NCI-H2227 (cell line): ENCODE results near the gene NCOA3.
"Not testable (repeated sequence)": the region's sequence is repeated elsewhere in the genome, so short reads cannot be mapped to it uniquely, and the experiment has no call there.

Source experiments
- DNase-seq: peaks from one replicate; lab custom pipeline; 2025; ENCODE audit not compliant: unreplicated experiment; lab: John Stamatoyannopoulos, UW

The NCOA3 gene

DNA sequence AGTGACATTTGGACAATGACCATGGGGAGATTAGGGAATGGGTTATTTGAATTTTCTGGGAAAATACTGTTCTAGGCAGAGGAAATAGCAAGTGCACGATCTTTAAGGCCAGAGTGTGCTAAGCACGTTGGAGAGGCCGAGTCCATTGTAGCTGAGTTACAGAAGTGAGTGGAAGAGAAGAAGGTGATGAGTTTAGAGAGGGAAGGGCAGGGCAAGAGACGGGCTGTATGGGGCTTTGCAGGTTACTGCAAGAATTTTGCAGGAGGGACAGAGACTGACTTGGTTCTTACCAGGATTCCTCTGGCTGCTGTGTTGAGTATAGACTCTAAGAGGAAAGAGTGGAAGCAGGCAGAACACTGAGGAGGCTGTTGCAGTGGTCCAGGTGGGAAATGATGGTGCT is 1.1 kb upstream of the NCOA3 start:
- no peak for DNase-seq

DNA sequence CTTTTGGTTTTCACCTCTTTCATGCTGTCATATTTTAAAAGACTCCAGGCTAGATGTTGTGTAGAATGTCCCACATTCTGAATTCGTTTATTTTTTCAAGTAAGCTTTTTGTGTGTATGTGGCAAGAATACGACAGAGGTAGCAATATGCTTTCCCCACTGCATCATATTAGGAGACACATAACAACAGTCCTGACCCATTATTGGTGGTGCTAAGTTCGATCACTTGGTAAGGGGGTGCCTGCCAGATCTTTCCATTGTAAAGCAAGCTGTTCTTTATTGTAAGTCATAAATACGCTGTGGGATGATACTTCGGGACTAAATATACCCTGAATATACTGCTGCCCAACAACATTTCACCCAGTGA is 588 bp upstream of the NCOA3 start:
- no peak for DNase-seq

DNA sequence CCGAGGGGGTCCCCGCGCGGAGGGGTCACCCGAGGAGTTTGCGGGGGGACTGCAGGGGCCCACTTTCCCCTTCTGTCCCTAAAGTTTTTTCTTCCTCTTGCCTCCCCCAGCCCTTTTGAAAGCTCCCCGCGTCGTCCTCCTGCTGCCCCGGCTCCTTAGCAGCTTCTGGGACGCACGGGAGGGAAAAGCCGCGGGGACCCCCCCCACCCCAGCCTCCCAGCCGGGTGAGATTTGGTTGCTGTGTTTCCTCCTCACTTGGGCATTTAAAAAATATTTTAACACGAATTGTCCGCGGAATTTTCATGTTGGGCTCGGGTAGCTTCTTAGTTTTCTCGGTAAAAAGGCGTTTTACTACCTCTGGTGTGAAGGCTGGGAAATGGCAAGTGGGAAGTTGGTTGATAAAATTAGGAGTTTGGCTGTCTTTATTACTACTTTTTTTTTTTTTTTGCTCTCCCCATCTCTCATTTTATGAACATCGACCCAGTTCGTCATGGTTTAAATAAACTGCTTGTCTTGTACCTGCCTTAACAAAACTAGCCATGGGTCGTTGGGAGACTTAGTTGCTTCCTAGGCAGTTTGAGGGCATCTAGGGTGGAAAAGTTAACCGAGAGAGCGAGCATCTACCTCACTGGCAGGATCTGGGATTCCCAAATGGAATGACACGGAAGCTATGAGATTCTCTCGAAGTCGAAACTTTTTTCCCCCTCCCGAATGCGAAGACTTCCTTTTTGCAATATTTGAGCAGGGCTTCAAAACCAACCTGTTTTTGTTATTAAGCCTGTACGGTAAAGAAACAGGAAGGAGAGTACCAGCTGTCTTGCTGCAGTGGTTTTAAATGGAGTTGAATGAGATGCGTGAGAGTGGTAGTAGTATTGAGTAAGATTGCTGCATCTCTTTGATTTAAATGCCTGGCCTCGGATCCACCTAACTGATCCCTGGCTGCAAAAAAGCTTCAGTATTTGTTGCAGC is 868 bp downstream of the NCOA3 start:
- DNase-seq = no peak

DNA sequence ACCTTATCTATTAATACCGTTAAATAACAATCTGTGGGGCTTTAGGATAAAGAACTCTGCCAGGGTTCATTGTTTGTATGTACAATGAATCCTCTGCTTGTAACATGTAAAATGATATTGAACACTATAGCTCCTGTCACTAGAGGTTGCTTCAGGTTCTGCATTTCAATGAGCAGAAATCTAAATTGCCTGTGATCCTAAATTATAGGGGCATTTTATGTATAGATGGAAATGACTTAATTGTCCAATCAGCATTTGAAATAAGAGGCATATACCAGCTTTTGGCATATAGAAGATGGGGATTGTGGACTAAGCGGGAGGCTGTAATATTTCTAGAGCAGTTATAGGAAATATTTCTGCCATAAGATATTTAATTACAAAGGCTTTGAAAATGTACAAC is 2.0 kb downstream of the NCOA3 start:
- DNase-seq = no peak

DNA sequence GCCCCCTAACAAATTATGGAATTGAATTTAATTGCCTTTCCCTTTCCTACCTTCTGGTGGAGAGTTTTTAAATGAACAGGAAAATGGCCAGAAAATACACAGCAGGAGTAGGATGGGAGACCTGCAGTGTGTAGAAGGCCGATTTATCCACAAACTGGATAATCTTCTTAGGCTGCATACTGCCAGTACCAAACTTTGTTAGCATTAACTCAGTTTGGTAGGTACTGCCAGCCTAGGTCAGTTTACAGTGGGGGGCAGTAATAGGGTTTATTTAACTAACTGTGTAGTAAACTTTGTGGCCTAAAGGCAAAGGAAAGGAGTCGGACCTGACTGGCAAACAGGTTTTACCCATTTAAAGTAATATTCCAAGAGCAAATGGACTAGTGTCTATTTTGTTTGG is 4.6 kb downstream of the NCOA3 start:
- DNase-seq = no peak

DNA sequence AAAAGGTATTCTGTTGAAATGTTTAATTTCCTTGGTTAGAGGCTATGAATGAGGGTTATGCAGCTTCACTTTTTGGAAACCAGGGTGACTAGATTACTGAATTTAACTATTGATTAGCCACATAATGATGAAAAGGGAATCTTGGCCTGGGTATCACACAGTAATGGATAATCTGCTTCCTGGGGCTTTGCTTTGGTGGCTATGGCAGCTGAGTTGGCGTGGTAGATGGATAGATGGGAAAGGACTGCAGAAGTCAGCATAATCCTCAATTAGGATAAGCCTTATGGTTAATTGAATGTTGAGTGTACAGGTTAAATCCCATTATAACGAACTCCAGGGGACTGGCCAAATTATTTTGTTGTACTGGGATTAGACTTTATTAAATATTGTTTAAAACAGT is 5.2 kb downstream of the NCOA3 start:
- DNase-seq = no peak

DNA sequence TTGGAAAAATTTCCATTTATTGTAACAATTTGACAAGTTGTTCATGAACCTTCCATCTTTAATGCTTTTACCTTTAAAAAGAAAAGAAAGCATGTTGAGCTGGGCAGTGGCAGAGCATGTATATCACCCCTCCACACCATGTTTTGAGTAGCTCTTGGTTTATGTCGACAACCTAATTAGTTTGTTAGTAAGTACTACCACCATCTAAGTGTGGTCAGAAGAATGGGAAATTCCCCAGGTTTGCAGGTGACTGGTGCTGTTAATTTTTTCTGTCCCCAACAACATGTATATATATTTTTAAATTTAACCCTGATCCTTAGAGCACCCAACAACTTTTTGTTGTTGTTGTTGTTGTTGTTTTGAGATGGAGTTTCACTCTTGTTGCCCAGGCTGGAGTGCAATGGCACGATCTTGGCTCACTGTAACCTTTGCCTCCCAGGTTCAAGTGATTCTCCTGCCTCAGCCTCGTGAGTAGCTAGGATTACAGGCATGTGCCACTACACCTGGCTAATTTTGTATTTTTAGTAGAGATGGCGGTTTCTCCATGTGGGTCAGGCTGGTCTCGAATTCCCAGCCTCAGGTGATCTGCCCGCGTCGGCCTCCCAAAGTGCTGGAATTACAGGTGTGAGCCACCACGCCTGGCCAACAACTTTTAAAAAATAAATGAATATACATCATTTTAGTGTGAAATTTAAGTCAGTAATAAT is 5.7 kb downstream of the NCOA3 start:
- DNase-seq = not testable (repeated sequence)

DNA sequence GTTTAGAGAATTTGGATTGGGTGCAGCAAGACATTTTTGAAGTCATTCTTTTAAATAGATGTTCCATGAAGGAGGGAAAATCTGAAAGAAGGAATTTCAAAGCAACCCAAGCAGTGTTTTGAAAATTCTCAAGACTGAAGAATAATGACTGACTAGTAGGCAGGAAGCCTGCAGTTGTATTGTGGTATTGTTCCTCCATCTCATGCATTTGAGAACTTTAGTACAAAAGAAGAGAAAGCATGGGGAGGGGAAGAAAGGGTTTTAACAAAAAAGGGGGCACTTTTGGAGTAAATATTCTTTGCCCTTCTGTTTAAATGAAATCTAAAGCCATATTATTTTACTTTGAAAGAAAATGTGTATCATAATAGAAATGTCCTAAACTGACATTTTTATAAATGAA is 6.6 kb downstream of the NCOA3 start:
- DNase-seq = no peak

DNA sequence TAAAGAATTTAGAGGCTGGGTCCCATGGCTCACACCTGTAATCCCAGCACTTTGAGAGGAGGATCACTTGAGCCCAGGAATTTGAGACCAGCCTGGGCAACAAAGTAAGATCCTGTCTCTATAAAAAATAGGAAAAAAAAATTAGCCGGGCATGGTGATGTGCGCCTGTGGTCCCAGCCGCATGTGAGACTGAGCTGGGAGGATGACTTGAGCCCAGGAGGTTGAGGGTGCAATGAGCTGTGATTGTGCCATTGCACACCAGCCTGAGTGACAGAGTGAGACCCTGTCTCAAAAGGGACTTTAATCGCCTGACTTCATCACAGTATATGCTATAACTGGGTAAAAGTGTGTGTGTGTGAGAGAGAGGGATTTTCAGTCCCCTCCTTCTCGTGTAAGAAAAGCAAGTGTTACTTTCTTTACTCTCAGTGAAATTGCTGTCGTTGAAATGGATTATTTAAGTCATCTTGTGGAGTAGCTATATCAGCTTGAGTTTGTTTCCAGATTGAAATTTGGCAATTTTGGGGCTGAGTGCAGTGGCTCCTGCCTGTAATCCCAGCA is 7.5 kb downstream of the NCOA3 start:
- no peak for DNase-seq

DNA sequence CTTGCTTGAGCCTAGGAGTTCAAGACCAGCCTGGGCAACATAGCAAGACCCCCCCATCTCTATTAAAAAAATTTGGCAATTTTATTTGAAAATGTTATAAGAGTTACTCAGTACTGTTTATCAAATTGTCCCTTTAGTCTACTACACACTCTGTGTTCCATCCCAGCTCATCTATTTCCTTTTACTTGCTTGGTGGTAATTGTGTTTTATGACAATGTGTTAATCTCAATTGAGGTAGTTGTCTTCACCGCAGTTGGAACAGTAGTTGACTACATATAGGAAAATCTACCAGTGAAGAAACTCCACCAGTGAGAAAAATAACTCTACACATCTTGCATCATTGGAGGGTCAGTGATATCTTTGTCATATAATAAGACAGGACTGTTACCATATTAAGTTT is 8.0 kb downstream of the NCOA3 start:
- no peak for DNase-seq

DNA sequence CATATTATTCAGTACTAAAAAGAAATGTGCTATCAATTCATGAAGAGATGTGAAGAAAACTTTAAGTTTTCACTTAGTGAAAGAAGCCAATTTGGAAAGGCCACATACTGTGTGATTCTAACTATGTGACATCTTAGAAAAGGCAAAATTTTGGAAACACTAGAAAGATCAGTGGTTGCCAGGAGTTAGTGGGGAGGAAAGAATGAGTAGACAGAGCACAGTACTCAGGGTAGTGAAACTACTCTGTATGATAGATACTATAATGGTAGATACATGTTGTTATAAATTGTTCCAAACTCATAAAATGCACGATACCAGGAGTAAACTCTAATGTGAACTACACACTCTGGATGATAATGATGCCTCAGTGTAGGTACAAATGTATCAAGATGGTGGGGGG is 14.2 kb downstream of the NCOA3 start:
- no peak for DNase-seq

DNA sequence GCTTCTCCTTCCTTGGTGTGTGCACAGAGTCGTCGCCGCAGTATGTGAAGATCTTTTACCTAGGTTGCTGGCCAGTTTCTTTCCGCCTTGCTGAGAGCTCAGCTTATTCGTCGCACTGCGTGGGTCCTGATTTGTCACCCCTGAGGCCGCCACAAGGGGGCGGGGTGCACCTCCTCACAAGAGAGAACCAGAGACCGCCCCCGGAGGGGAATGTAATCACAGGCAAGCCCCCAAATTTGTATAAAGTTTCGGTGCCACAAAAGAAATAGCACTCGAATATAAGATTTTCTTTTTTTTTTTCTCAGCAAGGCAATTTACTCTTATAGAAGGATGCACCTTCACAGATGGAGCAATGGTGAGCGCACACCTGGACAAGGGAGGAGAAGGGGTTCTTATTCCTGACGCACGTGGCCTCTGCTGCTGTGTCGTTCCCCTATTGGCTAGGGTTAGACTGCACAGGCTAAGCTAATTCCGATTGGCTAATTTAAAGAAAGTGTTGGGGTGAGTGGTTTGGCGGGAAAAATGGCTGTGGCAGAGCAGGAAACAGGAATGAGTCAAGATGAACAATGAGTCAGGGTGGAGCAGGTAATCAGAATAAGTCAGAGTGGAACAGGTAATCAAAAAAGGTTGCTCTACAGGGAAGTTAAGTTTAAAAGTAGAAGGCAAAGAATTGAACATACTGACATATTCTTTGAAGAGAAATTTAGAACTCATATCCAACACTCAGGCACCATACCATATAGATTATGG is 19.5 kb downstream of the NCOA3 start:
- no peak for DNase-seq

DNA sequence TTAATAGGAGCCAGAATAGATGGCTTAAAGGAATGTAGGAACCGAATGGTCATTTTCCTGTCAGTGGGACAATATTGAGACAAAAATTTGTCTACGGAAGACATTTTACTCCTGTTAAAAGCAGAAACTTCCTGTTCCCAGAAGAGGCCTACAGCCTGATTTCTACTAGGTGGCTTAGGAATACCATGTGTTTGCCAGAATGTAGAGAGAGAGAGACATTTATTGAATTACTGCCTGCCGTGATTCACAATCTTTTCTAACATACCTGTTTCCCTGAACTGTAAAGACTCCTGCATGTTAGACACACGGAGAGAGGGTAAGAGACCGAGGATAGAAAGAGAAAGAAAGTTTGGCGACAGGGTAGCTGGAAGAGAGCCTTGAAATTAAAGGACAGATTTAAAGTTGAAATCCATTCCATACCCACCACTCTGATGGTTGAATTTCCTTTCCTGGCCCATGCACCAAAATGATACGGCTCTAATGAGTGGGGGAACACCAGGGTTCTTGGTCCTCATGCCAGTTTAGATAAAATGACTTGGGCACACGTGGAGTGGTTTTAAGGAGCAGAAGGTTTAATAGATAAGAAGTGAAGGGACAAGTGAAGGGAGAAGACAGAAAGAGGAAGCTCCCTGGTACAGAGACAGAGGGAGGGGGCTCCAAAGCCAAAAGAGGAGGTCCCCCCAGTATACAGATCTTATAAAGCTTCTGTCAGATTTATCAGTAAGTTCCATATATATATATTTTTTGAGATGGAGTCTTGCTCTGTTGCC is 22.5 kb downstream of the NCOA3 start:
- DNase-seq = no peak

DNA sequence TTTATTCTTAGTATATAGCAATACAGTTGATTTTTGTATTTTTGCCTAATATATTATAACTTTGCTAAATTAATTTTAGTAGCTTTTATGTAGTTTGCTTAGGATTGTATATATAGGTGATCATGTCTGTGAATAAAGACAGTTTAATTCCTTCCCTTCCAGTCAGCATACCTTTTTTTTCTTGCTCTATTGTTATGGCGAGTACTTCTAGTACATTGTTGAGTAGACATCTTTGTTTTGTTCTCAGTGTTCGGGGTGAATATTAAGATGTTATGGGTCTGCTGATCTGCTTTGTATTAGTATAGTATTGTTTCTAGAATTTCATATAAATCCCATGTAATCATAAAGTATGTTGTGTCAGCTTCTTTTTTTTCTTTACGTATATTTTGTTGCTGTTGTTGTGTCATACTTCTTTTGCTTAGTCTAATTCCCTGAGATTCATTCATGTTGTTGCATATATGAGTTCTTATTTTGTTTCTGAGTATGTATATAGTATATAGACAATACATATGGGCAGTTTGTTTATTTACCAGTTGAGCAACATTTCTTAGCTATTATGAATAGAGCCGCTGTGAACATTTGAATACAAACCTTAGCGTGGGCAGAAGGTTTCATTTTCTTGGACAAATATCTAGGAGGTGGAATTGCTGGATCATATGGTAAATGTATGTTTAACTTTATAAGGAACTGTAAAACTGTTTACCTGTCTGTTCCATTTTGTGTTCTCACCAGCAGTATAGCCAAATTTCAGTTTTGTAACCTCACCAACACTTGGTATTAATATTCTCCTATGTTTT is 25.5 kb downstream of the NCOA3 start:
- no peak for DNase-seq

DNA sequence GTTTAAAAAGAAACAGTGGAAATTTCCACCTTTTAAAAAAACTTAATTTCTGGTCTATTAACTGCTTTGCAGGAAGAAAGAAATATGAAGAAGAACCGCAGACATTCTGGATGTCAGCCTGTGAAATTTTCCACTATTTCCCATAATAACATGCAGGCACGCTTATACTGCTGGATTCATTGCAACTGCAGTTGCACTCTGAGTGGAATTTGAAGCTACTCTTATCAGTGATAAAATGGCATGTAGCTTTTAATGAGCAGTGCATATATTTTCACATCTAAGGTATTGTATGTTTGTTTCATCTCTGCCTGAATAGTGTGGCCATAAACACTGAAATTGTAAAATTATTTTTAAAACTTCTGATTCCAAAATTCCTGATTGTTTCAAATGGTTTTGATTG is 28.2 kb downstream of the NCOA3 start:
- DNase-seq = no peak

DNA sequence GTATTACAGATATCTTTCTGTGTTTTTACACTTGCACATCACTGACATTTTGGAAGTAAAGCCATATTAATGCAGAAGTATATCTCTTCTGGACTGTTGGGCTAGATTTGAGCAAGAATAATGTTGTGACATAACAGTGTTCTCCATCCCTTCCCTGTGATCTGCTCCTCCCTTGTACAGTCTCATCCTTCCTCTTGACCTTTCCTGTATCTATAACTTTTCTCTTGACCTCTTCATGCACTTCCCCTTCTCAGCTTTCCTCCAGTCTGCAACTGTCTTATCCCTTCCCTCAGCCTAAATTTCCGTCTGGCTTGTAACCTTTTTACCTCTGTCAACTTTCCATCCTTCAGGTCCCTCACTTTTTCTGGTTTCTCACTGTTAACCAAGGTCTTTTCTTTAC is 29.8 kb downstream of the NCOA3 start:
- no peak for DNase-seq

DNA sequence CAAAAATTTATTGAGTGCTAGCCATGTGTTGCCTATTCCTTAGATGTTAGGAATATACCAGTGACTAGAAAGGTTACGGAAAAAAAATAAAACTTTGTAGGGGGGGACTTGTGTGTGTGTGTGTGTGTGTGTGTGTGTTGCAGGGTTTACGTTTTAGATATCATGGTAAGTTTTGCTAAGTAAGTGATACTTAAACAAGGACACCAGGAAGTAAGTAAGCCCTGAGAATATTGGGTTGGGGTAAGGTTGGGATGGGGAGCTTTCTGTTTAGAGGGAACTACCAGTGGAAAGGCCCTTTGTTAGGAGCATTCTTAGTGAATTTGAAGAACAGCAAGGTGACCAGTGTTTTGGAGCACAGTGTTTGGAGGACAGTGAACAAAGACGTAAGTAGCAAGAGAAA is 30.3 kb downstream of the NCOA3 start:
- DNase-seq = no peak

DNA sequence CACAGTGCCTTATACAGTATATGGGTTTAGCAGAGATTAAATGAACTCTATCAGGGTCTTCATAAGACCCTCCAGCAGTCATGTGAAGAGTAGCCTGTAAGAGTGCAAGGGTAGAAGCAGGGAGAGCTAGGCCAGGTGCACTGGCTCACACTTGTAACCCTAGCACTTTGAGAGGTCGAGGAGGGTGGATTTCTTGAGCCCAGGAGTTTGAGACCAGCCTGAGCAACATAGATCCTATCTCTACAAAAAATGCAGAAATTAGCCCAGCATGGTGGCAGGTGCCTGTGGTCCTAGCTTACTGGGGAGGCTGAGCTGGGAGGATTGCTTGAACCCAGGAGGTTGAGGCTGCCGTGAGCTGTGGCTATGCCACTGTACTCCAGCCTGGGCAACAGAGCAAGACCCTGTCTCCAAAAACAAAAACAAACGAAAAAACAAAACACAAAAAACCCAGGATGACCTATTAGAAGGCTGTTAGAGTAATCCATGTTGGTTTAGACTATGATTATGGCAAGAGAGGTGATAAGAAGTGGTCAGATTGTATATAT is 31.9 kb downstream of the NCOA3 start:
- DNase-seq = no peak

DNA sequence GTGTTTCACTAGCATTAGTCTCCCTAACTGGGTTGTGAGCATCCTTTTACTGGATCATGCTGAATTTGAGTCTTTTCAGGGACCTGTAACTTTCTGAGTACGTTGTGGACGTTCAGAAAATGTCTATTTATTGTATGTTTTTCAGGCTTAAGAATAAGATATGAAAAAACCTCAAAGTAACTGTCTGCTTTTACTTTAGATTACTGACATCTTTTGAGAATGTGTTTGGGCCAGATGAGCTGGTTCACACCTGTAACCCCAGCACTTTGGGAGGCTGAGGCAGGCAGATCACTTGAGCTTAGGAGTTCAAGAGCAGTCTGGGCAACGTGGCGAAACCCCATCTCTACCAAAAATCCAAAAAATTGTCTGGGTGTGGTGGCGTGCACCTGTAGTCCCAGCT is 32.7 kb downstream of the NCOA3 start:
- DNase-seq = no peak

DNA sequence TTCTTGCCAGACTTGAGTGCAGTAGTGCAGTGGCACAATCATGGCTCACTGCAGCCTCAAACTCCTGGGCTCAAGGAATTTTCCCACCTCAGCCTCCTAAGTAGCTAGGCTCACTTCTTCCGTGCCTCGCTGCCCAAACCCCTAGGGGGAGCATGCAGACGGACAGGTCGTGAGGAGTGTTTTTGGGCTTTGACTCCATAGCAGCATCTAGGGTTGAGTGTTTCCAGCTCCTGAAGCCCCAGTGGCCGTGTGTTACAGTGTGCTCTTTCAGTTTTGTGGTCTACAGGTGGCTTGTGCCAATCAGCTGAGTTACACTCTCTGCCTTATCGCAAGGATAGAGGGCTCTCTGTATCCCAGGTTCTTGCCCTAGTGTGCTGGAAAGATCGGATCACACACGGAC is 33.4 kb downstream of the NCOA3 start:
- peak; percentile 16 for DNase-seq
